Limb (tissue), 2 donors: ENCODE data around the gene DIP2C.
A peak's percentile ranks its signal among the peaks of the same experiment; 100 is the strongest.
"Not testable (repeated sequence)": the region's sequence is repeated elsewhere in the genome, so short reads cannot be mapped to it uniquely, and the experiment has no call there.

Experiments
- DNase-seq, 2 donors: peaks; one replicate each; pipeline ENCODE4 v3.0.0-alpha.2; 2016; ENCODE audit errors: extremely low spot score in 2 of 2

Gene DIP2C

DNA sequence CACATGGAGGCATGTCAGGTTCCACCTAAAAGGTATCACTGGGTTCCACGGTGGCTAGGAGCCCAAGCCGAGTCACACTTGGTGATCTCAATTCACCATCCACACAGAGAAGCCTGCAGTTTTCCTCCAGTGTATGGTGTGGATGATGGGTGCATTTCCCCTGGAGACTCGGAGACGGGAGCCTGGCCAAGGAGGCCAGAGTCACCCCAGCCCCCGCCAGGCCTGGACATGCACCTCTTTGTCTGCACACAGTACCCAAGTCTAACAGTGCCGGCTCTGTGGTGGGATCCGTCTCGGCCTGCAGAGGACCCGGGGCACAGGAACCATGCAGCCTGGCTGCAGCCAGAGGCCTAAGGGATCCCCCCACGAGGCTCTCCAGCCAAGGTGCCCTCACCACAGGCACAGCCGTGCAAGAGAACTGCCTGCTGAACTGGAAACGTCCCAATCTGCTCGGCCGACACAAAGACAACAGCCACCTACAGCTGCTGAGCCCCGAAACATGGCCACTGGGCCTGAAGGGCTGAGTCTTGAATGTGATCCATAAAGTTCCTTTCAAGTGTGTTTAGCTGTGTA, 75.2 kb downstream of the DIP2C start:
- DNase-seq: no peak

DNA sequence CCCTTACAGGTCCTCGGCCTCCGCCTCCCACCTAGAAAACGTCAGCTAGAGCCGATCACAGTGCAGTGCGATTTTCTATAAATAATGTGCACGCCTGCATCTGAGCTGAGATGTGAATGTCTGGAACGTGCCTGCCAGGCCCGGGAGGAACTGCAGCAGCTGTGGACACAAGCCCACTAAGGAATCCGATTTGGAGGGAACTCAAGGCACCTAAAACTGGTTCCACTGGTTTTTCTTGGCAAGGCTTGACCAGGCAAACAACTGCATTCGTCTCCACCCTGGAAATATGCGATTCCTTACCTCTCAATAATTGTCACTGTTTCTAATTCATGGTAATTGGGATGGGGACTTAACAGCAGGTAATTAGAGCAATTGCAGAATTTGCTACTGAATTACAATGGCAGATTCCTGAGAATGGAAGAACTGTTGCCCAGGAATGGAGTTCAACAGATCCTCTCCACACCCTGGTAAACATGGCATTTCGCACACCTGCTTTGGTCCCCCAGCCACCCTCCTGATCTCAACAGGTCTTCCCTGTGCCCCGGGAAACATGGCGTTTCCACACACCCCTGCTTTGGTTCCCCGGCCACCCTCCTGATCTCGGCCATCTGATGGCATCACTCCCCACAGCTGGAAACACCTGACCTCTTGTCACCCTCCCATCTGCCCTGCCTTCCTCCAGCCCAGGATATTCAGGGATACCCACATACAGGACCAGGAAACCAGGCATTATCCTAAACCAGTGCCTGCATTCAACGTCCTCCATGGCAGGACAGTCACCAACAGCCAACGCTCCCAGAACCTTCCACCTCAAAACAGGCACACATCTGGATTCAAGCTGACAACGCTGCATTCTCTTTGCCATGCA, 76.0 kb downstream of the DIP2C start:
- DNase-seq: peak in 1 of 2 donors; percentile 57

DNA sequence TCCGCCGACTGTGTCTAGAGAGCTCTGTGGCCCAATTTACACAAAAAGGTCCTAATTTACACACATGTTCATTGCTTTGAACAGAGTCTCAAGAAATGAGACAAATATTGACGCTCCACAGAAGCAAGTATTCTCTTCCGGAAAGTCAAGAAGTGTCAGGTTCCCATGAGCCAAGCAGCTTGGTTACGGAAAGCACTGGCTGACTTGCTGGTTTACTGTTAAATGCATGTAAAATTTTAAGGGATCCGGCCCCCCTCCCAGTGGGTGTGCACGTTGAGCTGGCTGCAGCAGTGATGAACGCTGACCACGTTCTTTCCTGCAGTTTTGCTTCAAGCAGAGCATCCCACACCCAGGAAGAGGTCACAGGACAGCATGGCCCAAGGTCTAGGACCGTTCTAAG, 76.8 kb downstream of the DIP2C start:
- DNase-seq: no peak

DNA sequence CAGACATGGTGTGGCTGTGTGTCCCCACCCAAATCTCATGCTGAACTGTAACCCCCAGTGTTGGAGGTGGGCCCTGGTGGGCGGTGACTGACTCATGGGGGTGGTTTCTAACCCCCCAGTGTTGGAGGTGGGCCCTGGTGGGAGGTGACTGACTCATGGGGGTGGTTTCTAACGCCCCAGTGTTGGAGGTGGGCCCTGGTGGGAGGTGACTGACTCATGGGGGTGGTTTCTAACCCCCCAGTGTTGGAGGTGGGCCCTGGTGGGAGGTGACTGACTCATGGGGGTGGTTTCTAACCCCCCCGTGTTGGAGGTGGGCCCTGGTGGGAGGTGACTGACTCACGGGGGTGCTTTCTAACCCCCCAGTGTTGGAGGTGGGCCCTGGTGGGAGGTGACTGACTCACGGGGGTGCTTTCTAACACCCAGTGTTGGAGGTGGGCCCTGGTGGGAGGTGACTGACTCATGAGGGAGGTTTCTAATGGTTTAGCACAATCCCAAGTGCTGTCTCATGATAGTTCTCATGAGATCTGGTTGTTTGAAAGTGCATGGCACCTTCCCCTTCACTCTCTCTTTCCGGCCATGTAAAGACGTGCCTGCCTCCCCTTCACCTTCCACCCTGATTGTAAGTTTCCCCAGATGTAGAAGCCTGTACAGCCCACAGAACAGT, 78.7 kb downstream of the DIP2C start:
- DNase-seq: not testable (repeated sequence)

DNA sequence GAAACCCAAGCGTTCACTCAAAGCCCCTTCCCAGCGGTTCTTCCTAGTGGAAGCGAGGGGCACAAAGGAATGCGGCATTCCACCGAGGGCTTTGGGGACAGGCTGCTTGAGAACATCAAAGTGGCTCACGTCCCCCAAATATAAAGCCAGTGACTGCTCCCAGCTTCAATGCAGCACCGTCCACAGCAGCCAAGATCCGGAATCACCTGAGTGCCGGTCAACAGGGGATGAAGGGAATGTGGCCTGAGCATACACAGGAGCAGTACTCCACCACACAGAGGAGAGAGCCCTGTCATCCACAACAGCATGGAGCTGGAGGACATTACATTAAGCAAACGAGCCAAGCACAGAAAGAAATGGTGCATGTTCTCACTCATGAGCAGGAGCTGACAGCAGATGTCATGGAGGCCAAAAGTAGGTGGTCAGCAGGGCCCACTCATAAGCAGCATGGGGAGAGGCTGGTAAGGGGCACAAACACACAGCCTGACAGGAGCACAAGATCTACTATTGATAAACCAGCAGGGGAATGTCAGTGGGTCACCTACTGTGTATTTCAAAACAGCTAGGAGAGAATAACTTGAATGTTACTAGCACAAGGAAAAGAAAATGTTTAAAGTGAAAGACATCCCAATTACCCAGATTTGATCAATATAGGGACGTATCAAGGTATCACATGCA, 79.5 kb downstream of the DIP2C start:
- DNase-seq: no peak

DNA sequence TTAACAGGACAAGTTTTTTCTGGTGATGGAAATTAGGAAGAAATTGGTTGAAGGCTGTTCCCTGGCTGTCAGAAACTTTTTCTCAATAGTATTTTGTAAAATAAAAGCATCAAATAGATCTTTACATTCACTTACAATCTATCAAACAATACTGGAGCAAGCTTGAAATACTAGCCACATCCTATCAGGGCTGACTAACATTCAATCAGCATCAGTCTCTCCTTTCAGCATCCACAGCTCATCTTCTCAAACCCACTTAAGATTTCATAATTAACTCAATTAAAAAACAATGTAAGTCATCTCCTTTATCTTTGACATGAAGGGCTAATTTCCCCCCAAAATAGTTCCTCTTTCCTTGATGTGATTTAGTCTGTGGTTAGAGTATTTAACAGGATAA, 80.2 kb downstream of the DIP2C start:
- DNase-seq: no peak

DNA sequence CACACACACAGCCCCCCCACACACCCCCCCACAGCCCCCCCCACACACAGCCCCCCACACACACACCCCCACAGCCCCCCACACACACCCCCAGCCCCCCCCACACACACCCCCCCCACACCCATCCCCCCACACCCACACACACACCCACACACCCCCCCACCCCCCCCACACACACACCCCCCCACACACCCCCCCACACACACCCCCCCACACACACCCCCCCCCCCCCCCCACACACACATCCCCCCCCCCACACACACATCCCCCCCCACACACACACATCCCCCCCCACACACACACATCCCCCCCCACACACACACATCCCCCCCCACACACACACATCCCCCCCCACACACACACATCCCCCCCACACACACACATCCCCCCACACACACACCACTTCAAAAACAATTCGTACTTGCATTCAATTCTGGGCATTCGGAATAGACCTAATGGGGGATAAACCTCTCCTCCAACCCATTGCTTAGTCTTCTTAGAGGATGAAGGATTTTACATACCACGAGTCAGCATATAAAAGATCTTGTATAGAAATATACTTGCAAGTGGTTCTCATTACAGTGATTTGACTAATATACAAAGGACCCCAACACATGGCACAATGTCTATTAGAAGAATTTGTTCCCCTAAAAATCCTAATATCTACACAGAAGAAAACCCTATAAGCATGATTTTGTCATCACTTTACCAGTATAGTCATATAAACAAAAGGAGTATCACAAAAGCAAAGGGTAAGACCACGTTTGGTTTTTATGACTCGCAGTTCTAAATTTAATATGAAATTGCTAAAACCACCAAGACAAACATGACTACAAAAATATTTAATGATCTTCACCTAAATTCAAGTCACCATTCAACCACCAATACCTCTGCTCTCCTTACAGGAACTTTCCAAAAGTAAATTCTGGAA, 80.9 kb downstream of the DIP2C start:
- no peak for DNase-seq

DNA sequence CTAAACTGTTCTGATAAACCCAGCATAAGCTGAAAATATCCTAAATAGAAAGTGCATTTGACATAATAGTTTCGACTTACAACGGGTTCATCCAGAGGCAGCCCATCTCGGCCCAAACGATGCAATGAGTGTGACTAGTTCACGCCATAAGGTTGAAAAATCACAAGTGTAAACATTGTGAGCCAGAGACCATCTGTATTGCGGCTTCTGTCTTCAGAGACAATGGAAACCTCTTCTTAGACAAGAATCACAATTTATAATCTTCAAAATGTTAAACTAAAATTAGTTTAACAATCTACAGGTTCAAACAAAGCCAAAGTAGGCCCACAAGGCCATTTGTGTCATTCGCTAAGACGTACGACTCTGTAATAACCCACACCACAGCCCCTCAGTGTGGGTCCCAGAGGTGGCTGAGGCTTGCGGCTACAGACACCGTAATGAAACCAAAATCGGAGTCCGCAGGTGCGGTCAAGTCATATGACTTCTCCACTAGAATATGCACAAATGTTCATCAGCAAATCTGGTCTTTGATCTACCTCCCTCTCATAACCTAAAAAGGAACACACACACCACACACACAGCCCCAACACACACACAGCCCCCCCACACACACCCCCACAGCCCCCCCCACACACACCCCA, 81.8 kb downstream of the DIP2C start:
- DNase-seq: no peak

DNA sequence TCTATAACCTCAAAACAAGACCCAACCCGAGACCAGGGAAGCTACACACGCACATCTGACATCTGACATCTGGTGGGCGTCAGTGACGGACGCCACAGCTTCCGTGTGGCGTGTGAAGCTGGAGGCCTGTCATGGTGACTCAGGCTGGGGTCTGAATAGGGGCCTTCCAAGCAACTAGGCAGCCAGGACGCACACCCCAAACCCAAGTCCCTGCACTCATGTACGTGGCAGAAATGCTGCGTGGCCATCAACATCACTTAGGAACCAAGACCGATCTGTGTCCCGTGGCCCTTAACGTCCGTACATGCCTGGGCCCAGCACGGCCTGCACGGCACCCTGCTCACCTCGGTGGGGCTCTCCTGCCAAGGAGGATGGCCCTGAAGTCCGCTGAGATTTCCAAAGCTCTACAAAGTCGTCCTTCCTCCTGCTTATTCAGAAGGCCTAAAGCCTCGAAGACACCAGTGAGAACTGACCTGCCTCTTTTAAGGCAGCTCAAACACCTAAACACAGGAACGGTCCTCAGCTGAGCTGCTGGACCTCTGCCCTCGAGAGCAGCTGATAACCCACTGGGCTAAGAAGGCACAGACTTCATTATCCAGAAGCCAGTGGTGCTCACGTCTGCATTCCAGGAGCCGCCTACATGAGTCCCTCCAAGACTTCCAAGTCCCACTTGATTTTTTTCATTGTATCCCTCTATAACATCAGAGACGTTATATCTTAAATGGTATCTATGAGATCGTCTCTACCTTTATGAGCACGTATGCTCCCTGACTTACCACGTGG, 82.5 kb downstream of the DIP2C start:
- DNase-seq: no peak

DNA sequence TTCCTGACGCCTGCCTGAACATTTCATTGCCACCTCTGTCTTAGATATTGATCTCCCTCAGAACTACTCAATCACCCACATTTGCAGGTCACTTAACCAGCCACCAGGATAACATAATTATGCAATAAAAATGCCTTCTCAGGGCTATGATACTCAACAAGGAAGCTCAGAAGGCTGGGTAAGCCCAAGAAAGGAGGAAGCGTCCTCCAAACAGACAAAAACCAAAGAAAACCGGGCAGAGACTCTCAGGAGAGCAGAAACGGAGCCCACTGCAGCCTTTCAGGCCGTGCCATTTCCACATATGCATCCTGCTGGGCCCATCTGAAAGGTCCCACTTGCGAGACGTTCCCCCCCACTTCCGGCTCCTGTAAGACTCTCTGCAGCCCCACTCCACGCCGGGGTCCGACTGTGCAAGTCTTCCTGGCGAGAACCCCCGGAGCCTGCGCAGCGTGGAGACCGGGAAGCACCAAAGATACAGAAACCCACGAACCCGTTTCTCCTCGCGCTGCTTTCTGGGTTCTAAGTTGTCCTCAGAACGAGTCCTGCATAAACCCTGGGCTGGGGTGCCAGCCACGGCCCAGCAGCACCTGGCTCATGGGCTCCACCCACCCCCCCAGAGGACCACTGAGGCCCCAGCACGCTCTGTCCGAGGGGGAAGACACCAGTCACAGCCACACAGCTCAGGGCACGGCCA, 83.7 kb downstream of the DIP2C start:
- DNase-seq: no peak

DNA sequence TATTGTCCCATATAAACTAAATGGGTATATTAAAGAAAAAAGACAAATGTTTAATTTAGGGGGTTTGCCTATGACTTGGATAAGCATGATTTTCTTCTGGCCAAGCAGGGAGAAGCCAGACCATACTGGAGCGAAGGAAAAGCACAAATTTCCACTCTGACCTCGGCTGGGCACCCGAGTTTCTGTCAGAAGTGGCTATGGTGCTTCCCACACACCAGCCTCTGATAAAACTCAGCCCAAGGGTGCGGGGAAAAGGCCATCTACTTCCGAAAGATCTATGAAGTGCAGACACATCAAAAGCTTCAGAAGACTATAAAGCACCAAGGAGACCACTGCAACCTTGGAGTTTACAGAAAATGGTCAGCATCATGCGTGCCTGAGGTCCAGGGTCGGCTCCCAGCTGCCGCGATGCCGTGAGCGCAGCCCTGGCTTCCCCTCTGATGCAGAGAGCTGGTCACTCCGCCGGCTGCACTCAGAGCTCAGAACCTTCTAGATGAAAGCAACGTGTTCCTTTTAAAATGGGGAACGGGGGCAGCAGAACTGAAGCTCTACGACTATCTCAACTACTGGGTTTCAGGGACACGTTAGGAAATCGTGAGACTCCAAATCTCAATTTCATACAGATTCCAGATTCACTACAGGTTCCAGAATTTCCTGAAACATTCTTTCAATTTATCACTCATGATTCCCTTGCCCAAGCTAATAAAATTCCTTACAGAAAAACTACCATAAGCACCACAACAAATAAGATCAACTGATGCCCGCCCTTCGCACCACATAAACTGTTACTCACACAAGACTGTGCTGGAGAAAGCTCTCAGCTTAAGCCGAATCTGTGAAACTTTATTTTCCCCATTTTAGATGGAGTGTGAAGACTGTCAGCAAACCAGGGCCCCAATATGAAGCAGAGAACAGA, 84.5 kb downstream of the DIP2C start:
- no peak for DNase-seq

DNA sequence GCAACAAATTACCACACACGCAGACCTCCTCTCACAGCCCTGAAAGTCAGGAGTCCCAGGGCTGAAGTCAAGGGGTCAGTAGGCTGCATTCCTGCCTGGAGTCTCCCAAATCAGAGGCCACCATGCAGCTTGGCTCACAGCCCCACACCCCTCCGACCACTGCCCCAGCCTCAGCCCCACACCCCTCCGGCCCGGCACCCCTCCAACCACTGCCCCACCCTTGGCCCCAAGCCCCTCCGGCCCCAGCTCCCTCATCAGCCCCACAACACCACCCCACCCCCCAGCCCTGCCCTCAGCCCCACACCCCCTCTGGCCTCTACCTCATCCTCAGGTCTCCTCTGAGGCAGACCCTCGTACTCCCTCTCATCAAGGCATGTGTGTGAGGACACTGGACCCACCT, 85.7 kb downstream of the DIP2C start:
- no peak for DNase-seq

DNA sequence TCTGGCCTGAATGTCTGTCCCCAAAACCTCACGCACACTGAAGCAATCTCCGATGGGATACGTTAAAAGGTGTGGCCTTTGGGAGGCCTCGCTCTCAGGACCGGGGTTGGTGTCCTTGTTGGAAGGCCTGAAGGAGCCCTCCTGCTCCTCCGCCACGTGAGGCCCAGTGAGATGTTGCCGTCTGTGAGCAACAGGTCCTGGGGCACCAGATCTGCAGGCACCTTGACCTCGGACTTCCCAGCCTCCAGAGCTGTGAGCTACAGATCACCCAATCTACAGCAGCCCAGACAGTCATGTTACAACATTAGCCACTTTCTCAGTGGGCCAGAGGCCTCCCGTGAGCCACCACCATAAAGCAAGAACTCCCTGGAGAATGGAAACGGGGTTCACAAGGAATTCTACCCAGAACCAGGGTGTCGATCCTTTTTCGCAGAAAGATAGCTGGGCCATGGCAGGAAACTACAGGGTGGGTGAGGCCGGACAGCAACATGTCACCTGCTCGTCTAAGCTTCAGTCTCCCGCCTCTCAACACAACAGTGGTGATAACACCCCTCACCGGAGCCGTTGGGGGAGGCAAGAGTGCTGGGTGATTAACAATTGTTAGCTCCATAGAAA, 87.0 kb downstream of the DIP2C start:
- DNase-seq: no peak

DNA sequence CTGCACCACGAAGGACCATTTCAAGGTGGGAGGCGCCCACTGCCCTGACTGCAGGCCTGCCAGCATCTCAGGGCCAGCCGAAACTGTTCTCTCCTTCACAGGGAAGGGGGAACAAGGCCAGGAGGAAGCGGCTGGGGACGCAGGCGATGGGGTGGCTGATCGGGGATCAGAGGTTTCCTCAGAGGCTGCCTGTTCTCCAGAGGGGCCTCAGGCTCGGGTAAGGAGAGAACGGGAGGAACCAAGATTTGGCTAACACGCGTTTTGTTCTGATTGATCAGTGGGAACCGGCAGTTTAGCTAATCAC, 87.9 kb downstream of the DIP2C start:
- DNase-seq: no peak

DNA sequence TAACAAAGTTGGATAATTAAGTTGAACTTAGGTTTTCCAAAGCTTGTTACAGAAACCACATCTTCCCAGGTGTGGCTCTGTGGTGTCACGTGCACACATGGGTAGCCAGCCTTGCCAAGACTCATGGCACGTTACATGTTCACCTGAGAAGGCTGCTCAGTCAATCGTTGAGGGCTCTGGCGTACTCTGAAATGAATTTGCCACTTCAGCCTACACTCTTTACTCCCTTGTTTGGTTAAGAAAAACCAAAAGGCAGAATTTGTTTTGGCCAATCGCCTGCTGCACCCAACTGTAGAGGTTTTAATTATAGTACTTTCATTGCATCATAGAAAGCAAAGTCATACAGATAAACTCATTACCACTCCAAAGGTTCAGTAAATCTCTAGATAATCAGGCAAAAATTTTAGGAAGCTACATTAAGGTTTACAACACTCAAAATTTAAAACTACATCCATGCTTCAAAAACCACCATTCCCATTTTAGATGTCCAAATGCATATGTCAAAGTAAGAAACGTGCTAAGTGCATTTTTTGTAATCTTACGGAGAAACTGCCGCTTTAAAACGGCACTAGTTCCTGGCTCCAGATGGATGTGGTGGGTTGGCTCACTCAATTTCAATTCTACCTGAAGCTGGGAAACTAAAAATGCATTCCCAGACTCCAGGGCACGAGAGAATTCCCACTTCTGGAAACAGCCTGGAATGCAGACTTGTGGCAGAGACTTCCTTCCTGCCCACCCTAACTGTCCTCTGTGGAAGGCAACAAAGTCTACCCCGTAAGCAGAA, 88.4 kb downstream of the DIP2C start:
- no peak for DNase-seq

DNA sequence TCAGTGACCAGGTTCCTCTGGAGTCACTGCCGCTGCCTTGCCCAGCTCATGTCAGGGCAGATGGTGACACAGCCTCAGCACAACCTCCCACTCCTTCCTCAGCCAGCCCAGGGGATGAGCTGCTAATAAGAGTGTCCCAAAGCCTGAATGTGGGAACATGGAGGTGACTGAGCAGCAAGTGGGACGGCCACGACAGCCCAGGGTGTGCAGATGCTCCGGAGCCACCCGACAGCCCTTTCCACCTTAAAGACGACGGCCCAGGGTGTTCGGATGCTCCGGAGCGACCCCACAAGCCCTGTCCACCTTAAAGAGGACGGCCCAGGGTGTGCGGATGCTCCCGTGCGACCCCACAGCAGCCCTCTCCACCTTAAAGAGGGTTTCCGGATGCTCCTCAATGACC, 89.2 kb downstream of the DIP2C start:
- DNase-seq: no peak

DNA sequence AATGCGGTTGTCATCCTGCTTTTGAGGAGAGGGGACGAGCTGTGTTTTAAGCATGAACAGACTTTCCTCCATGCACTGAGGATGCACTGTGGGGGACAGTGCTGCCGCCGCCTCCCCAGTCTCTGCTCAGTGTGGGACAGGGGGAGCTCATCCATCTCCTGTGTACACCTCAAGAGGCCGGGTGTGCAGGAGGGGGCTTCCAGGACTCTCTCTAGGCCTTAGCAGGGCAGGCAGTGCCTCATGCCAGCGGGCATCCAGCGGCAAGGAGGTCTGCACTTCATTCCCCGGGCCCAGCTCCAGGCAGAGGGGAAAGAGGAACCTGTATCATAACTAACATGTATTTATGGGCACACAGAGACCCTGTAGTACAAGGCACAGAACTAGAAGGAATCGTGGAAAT, 89.7 kb downstream of the DIP2C start:
- DNase-seq: no peak
